WTC11 (cell line): ENCODE measurements around the gene TPPP3. TPM values are rescaled to one million over a fixed set of nuclear protein-coding genes. Genes with fewer than 3 reads are reported as not detected.

Experiments
- ATAC-seq: fragments of 200-7000 bp; cut with Tn5 transposase; 2 replicates; pipeline ENCODE4 v1.10.0; 2021; ENCODE audit warnings: mild to moderate bottlenecking, moderate library complexity
- CTCF ChIA-PET: fragments of 300-600 bp; sonication (Branson Sonifier 250); formaldehyde crosslinking; loops from one replicate; lab custom pipeline; 2021; ENCODE audit warnings: antibody characterized with exemption; lab: Charles Lee
- POLR2A ChIA-PET: fragments of 350-600 bp; sonication (Branson Sonifier 250); formaldehyde crosslinking; loops from one replicate; lab custom pipeline; 2021; ENCODE audit warnings: antibody characterized with exemption; lab: Charles Lee
- DNase-seq: peaks from one replicate; pipeline ENCODE4 v3.0.0; 2021; ENCODE audit warnings: low spot score
- H3K27ac Mint-ChIP-seq: 2 replicates; pipeline ENCODE4 v1.8.0; 2021; ENCODE audit warnings: mixed read lengths
- H3K27me3 Mint-ChIP-seq: 2 replicates; pipeline ENCODE4 v1.8.0; 2021; ENCODE audit warnings: low read depth, mild to moderate bottlenecking, moderate library complexity, mixed read lengths
- H3K36me3 Mint-ChIP-seq: 2 replicates; pipeline ENCODE4 v1.8.0; 2021; ENCODE audit warnings: mixed read lengths
- H3K4me1 Mint-ChIP-seq: 2 replicates; pipeline ENCODE4 v1.8.0; 2022; ENCODE audit warnings: mixed read lengths
- H3K4me3 Mint-ChIP-seq: 2 replicates; pipeline ENCODE4 v1.8.0; 2021; ENCODE audit warnings: mild to moderate bottlenecking, moderate library complexity, mixed read lengths
- H3K9me3 Mint-ChIP-seq: 2 replicates; pipeline ENCODE4 v1.8.0; 2021; ENCODE audit warnings: mixed read lengths
- CBFB ChIP-seq: sonication (generic); formaldehyde crosslinking; IDR thresholded peaks from 2 replicates; pipeline ENCODE4 v1.8.1; 2022; ENCODE audit warnings: mild to moderate bottlenecking, low read depth, missing genetic modification reagents
- ESRRA ChIP-seq: sonication (generic); formaldehyde crosslinking; IDR thresholded peaks from 2 replicates; pipeline ENCODE4 v1.8.1; 2022; ENCODE audit warnings: mild to moderate bottlenecking, missing genetic modification reagents, borderline replicate concordance
- ETV6 ChIP-seq: sonication (generic); formaldehyde crosslinking; IDR thresholded peaks from 2 replicates; pipeline ENCODE4 v1.8.1; 2022; ENCODE audit warnings: mild to moderate bottlenecking, missing genetic modification reagents
- FOXP1 ChIP-seq: sonication (generic); formaldehyde crosslinking; IDR thresholded peaks from 2 replicates; pipeline ENCODE4 v1.8.0; 2022; ENCODE audit warnings: missing genetic modification reagents, mild to moderate bottlenecking, moderate library complexity, borderline replicate concordance
- GRHL2 ChIP-seq: fragments of 250-450 bp; sonication (Bioruptor Pico); IDR thresholded peaks from 2 replicates; pipeline ENCODE4 v1.8.0; 2022; ENCODE audit warnings: mild to moderate bottlenecking, moderate library complexity; ENCODE audit not compliant: insufficient replicate concordance, severe bottlenecking
- IRF2 ChIP-seq: sonication (generic); formaldehyde crosslinking; IDR thresholded peaks from 2 replicates; pipeline ENCODE4 v1.8.0; 2022; ENCODE audit warnings: low read depth, missing genetic modification reagents, borderline replicate concordance
- MXD4 ChIP-seq: fragments of 250-450 bp; sonication (Bioruptor Pico); IDR thresholded peaks from 2 replicates; pipeline ENCODE4 v1.8.0; 2021; ENCODE audit warnings: mild to moderate bottlenecking, moderate library complexity, borderline replicate concordance
- NR1H2 ChIP-seq: sonication (generic); formaldehyde crosslinking; IDR thresholded peaks from 2 replicates; pipeline ENCODE4 v1.9.0; 2021; ENCODE audit warnings: mild to moderate bottlenecking, moderate library complexity, missing genetic modification reagents
- NR2C2 ChIP-seq: sonication (generic); formaldehyde crosslinking; IDR thresholded peaks from 2 replicates; pipeline ENCODE4 v1.8.0; 2022; ENCODE audit warnings: mild to moderate bottlenecking, missing genetic modification reagents
- NR3C1 ChIP-seq: sonication (generic); formaldehyde crosslinking; conservative IDR thresholded peaks from 2 replicates; pipeline ENCODE4 v1.8.1; 2023; ENCODE audit warnings: low read depth, mild to moderate bottlenecking, missing genetic modification reagents
- OVOL2 ChIP-seq: fragments of 250-450 bp; sonication (Bioruptor Pico); IDR thresholded peaks from 2 replicates; pipeline ENCODE4 v1.9.0; 2021; ENCODE audit warnings: mild to moderate bottlenecking, borderline replicate concordance
- TP53 ChIP-seq: sonication (generic); formaldehyde crosslinking; IDR thresholded peaks from 2 replicates; pipeline ENCODE4 v1.8.1; 2023; ENCODE audit warnings: mild to moderate bottlenecking, missing genetic modification reagents
- ZNF121 ChIP-seq: sonication (generic); formaldehyde crosslinking; IDR thresholded peaks from 2 replicates; pipeline ENCODE4 v1.8.0; 2023; ENCODE audit warnings: missing genetic modification reagents
- total RNA-seq: library from RNA; stranded (reverse); gene quantifications from 3 replicates; pipeline ENCODE4 v1.2.3, GENCODE V29; 2021
- TF ChIP-seq, protein P1 (sequence below): sonication (generic); formaldehyde crosslinking; IDR thresholded peaks from 2 replicates; pipeline ENCODE4 v1.8.1; 2022; ENCODE audit warnings: low read depth, mild to moderate bottlenecking, moderate library complexity, missing genetic modification reagents, borderline replicate concordance
- TF ChIP-seq, protein P2 (sequence below): sonication (generic); formaldehyde crosslinking; conservative IDR thresholded peaks from 2 replicates; pipeline ENCODE4 v1.8.1; 2022; ENCODE audit warnings: mild to moderate bottlenecking, missing genetic modification reagents
- TF ChIP-seq, protein P3 (sequence below): sonication (generic); formaldehyde crosslinking; IDR thresholded peaks from 2 replicates; pipeline ENCODE4 v1.8.0; 2022; ENCODE audit warnings: missing genetic modification reagents
- TF ChIP-seq, protein P4 (sequence below): sonication (generic); formaldehyde crosslinking; IDR thresholded peaks from 2 replicates; pipeline ENCODE4 v1.8.1; 2023; ENCODE audit warnings: mild to moderate bottlenecking, missing genetic modification reagents, moderate library complexity
- TF ChIP-seq, protein P5 (sequence below): sonication (generic); formaldehyde crosslinking; IDR thresholded peaks from 2 replicates; pipeline ENCODE4 v1.8.0; 2022; ENCODE audit warnings: mild to moderate bottlenecking, missing genetic modification reagents
- TF ChIP-seq, protein P6 (sequence below): fragments of 250-450 bp; sonication (Bioruptor Pico); IDR thresholded peaks from 2 replicates; pipeline ENCODE4 v1.9.0; 2021; ENCODE audit warnings: moderate library complexity, mild to moderate bottlenecking, inconsistent platforms, borderline replicate concordance

Gene TPPP3
- total RNA-seq, 1 experiment from 2014 or later = 0.74 TPM

DNA sequence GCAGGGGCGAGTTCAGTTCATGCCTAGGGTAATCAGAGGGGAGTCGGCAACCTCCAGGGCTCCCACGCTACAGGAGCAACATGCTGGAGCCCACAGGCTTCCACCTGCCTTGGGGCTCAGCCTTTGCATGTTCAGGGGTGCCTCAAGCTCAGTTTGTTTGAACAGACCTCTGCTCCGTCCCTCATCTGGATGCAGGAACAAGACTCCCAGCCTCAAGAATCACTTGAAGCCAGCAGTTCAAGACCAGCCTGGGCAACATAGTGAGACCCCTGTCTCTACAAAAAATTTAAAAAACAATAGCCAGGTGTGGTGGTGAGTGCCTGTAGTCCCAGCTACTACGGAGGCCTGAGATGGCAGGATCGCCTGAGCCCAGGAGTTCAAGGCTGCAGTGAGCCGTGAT, 32.7 kb upstream of the TPPP3 start:
- peaks cover 85% of the 10 kb centered on the region for H3K4me1 Mint-ChIP-seq
- no peak overlapping the region for H3K27ac Mint-ChIP-seq
- CTCF ChIA-PET = interaction anchor here (1.0 to 10.4 kb wide), 9 partner anchors 9 to 165 kb away, joined by 3 to 234 read pairs (median 13); partner anchors contain the start of genes ATP6V0D1 and TPPP3

DNA sequence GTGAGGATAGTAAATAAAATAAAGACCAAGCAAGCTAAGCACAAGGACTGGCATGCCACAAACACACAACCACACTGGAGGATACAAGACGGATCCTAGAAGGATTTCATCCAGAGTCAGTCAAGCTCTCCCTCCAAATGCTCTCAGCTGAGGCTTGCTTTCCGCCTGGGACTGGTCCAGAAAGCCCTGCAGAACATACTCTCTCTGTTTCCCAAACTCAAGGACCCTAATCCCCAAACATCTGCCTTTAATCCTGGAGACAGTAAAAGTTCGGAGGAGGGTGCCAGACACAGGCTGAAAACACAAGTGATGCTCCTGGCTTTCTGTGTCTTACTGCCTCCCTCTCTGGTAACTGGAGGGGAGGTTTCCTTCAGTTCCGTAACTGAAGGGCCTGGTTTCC, 32.3 kb upstream of the TPPP3 start:
- H3K4me3 Mint-ChIP-seq = 0 out of 2 replicates have a peak overlapping the region, but pooled peaks have one; percentile 51
- CTCF ChIA-PET = interaction anchor here (1.0 to 10.4 kb wide), 10 partner anchors 9 to 241 kb away, joined by 3 to 234 read pairs (median 10); partner anchors contain the start of genes ATP6V0D1, TPPP3 and ZDHHC1
- TF ChIP-seq, protein P1, sequence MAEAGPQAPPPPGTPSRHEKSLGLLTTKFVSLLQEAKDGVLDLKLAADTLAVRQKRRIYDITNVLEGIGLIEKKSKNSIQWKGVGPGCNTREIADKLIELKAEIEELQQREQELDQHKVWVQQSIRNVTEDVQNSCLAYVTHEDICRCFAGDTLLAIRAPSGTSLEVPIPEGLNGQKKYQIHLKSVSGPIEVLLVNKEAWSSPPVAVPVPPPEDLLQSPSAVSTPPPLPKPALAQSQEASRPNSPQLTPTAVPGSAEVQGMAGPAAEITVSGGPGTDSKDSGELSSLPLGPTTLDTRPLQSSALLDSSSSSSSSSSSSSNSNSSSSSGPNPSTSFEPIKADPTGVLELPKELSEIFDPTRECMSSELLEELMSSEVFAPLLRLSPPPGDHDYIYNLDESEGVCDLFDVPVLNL (CRISPR knock-in tag) = no peak
- TF ChIP-seq ESRRA (CRISPR knock-in tag) (no peak), IRF2 (CRISPR knock-in tag) (no peak), OVOL2 (CRISPR knock-in tag) (no peak)
- TF ChIP-seq, protein P2, sequence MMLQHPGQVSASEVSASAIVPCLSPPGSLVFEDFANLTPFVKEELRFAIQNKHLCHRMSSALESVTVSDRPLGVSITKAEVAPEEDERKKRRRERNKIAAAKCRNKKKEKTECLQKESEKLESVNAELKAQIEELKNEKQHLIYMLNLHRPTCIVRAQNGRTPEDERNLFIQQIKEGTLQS (CRISPR knock-in tag) = no peak
- TF ChIP-seq, protein P3, sequence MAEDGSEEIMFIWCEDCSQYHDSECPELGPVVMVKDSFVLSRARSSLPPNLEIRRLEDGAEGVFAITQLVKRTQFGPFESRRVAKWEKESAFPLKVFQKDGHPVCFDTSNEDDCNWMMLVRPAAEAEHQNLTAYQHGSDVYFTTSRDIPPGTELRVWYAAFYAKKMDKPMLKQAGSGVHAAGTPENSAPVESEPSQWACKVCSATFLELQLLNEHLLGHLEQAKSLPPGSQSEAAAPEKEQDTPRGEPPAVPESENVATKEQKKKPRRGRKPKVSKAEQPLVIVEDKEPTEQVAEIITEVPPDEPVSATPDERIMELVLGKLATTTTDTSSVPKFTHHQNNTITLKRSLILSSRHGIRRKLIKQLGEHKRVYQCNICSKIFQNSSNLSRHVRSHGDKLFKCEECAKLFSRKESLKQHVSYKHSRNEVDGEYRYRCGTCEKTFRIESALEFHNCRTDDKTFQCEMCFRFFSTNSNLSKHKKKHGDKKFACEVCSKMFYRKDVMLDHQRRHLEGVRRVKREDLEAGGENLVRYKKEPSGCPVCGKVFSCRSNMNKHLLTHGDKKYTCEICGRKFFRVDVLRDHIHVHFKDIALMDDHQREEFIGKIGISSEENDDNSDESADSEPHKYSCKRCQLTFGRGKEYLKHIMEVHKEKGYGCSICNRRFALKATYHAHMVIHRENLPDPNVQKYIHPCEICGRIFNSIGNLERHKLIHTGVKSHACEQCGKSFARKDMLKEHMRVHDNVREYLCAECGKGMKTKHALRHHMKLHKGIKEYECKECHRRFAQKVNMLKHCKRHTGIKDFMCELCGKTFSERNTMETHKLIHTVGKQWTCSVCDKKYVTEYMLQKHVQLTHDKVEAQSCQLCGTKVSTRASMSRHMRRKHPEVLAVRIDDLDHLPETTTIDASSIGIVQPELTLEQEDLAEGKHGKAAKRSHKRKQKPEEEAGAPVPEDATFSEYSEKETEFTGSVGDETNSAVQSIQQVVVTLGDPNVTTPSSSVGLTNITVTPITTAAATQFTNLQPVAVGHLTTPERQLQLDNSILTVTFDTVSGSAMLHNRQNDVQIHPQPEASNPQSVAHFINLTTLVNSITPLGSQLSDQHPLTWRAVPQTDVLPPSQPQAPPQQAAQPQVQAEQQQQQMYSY (CRISPR knock-in tag) = no peak
- TF ChIP-seq, all 79 proteins: peak for 0
- POLR2A ChIA-PET = no interaction called here
- no peaks in the 10 kb centered on the region for H3K9me3 Mint-ChIP-seq
- H3K27ac Mint-ChIP-seq = peak overlapping the region; percentile 97
- no peak for ATAC-seq
- DNase-seq = no peak
- H3K27me3 Mint-ChIP-seq = peaks cover 12% of the 10 kb centered on the region
- no peaks in the 10 kb centered on the region for H3K36me3 Mint-ChIP-seq
- peaks cover 88% of the 10 kb centered on the region for H3K4me1 Mint-ChIP-seq

More for the DNA sequence above, 32.7 kb upstream of the TPPP3 start:
- Mint-ChIP-seq H3K4me3 (no peak overlapping the region), H3K9me3 (no peaks in the 10 kb centered on the region), H3K36me3 (no peaks in the 10 kb centered on the region), H3K27me3 (peaks cover 12% of the 10 kb centered on the region)
- TF ChIP-seq, protein P4, sequence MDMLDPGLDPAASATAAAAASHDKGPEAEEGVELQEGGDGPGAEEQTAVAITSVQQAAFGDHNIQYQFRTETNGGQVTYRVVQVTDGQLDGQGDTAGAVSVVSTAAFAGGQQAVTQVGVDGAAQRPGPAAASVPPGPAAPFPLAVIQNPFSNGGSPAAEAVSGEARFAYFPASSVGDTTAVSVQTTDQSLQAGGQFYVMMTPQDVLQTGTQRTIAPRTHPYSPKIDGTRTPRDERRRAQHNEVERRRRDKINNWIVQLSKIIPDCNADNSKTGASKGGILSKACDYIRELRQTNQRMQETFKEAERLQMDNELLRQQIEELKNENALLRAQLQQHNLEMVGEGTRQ (CRISPR knock-in tag) = no peak
- TF ChIP-seq NR2C2 (CRISPR knock-in tag) (no peak), TP53 (CRISPR knock-in tag) (no peak), FOXP1 (CRISPR knock-in tag) (no peak), CBFB (CRISPR knock-in tag) (no peak), ZNF121 (peak; percentile 97)
- DNase-seq (no peak), ATAC-seq (no peak)
- POLR2A ChIA-PET = no interaction called here

DNA sequence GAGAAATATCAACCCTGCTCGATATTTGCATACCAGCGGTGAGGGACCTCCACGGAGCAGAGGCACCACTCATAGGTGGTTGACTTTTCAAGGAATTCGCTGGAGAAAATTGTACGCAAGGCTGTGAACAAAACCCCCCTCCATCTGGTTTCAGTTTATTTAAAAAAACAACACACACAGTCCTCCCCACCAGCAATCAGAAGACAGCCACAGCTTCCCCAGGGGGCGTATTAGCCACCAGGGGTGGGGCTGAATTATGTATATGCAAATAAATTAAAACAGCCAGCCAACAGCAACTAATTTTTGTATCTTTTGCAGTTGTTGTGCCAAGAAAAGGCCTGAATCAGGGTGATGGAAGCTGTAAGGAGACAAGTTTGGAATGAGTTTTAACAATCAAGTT, 31.8 kb upstream of the TPPP3 start:
- H3K4me1 Mint-ChIP-seq = peaks cover 85% of the 10 kb centered on the region
- ChIA-PET POLR2A (no interaction called here), CTCF (interaction anchor here (0.5 to 10.4 kb wide), 13 partner anchors 9 to 240 kb away, joined by 3 to 234 read pairs (median 6); partner anchors contain the start of genes ATP6V0D1, TPPP3 and ZDHHC1)
- DNase-seq (no peak), ATAC-seq (no peak)
- H3K9me3 Mint-ChIP-seq = no peaks in the 10 kb centered on the region
- H3K27me3 Mint-ChIP-seq = peaks cover 12% of the 10 kb centered on the region
- H3K27ac Mint-ChIP-seq = peak overlapping the region; percentile 97
- TF ChIP-seq NR1H2 (no peak), ETV6 (CRISPR knock-in tag) (no peak), MXD4 (CRISPR knock-in tag) (no peak), GRHL2 (CRISPR knock-in tag) (no peak), NR3C1 (CRISPR knock-in tag) (no peak), FOXP1 (CRISPR knock-in tag) (no peak)
- TF ChIP-seq, protein P3 (CRISPR knock-in tag) = no peak
- TF ChIP-seq, protein P5, sequence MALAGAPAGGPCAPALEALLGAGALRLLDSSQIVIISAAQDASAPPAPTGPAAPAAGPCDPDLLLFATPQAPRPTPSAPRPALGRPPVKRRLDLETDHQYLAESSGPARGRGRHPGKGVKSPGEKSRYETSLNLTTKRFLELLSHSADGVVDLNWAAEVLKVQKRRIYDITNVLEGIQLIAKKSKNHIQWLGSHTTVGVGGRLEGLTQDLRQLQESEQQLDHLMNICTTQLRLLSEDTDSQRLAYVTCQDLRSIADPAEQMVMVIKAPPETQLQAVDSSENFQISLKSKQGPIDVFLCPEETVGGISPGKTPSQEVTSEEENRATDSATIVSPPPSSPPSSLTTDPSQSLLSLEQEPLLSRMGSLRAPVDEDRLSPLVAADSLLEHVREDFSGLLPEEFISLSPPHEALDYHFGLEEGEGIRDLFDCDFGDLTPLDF (CRISPR knock-in tag) = no peak
- TF ChIP-seq, protein P6, sequence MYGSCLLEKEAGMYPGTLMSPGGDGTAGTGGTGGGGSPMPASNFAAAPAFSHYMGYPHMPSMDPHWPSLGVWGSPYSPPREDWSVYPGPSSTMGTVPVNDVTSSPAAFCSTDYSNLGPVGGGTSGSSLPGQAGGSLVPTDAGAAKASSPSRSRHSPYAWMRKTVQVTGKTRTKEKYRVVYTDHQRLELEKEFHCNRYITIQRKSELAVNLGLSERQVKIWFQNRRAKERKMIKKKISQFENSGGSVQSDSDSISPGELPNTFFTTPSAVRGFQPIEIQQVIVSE (CRISPR knock-in tag) = no peak
- H3K36me3 Mint-ChIP-seq = no peaks in the 10 kb centered on the region
- H3K4me3 Mint-ChIP-seq = peak overlapping the region; percentile 51
